PFSK-1 (cell line): Measurements from ENCODE around the gene PYROXD2.

Experiments used
- POLR2AphosphoS5 ChIP-seq: IDR thresholded peaks from 2 replicates; pipeline ENCODE4 v1.6.1; 2012; ENCODE audit warnings: low read depth, mild to moderate bottlenecking, control low read depth, low read length, moderate library complexity
- SIN3A ChIP-seq: IDR thresholded peaks from 2 replicates; pipeline ENCODE4 v1.6.1; 2012; ENCODE audit warnings: mild to moderate bottlenecking, low read length, moderate library complexity, borderline replicate concordance; ENCODE audit not compliant: insufficient read depth
- TAF1 ChIP-seq: IDR thresholded peaks from 2 replicates; pipeline ENCODE4 v1.6.1; 2012; ENCODE audit warnings: low read length, control low read depth, borderline replicate concordance; ENCODE audit not compliant: insufficient read depth
- TF ChIP-seq, protein P1 (sequence below), 2 experiments: IDR thresholded peaks; 2 replicates each; pipeline versions ENCODE4 v1.6.1 to v1.8.0; 2011 to 2012; ENCODE audit warnings: low read depth in 2 of 2, low read length in 2 of 2, control low read depth in 1 of 2, inconsistent platforms in 1 of 2, mild to moderate bottlenecking in 1 of 2, moderate library complexity in 1 of 2; ENCODE audit not compliant: insufficient read depth in 1 of 2

DNA sequence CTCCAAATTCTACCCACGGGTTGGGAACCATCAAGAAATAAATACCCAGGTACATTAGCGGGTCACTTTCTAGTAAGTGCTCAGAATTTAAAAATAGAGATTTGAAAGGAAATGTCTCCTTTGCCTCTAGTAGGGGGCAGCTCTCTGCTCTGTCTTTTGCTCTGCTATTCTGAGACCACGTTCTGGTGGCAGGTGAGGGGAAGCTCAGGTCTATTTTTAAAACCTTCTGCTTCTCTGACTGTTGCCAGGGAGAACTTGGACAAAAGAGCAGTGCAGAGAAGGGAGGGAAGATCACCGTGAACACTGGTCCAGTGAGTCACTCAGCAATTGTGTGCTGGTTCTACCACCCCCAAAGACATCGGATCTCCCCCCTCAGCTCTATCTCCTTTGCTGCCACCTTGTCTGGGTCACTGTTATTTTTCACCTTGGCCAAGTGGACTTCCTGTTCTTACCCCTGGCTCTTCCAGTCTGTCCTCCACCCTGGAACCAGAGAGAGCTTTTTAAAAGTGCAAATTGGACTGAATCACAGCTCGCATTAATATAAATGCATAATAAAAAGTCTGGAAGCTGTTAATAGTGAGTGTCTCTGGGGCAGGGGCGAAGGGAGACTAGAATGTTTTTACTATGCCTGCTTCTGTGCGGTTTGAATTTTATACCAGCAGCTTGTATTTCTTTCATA lies 74.6 kb downstream of the PYROXD2 start:
- TF ChIP-seq, protein P1, sequence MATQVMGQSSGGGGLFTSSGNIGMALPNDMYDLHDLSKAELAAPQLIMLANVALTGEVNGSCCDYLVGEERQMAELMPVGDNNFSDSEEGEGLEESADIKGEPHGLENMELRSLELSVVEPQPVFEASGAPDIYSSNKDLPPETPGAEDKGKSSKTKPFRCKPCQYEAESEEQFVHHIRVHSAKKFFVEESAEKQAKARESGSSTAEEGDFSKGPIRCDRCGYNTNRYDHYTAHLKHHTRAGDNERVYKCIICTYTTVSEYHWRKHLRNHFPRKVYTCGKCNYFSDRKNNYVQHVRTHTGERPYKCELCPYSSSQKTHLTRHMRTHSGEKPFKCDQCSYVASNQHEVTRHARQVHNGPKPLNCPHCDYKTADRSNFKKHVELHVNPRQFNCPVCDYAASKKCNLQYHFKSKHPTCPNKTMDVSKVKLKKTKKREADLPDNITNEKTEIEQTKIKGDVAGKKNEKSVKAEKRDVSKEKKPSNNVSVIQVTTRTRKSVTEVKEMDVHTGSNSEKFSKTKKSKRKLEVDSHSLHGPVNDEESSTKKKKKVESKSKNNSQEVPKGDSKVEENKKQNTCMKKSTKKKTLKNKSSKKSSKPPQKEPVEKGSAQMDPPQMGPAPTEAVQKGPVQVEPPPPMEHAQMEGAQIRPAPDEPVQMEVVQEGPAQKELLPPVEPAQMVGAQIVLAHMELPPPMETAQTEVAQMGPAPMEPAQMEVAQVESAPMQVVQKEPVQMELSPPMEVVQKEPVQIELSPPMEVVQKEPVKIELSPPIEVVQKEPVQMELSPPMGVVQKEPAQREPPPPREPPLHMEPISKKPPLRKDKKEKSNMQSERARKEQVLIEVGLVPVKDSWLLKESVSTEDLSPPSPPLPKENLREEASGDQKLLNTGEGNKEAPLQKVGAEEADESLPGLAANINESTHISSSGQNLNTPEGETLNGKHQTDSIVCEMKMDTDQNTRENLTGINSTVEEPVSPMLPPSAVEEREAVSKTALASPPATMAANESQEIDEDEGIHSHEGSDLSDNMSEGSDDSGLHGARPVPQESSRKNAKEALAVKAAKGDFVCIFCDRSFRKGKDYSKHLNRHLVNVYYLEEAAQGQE (IDR thresholded peaks at IDR 0.05; ENCODE audit: insufficient read depth in 1 of 2, low read depth in 2 of 2, low read length in 2 of 2): no peak
- TF ChIP-seq TAF1 (no peak), SIN3A (no peak), POLR2AphosphoS5 (no peak)
